NCI-H82 treated with DMSO at 0.1 percent for 48 hours (cell line): ENCODE measurements around the gene CARM1.
A peak's percentile ranks its signal among the peaks of the same experiment; 100 is the strongest.
"Not testable (repeated sequence)": the region's sequence is repeated elsewhere in the genome, so short reads cannot be mapped to it uniquely, and the experiment has no call there.

Source experiments
- DNase-seq: peaks from one replicate; lab custom pipeline; 2025; ENCODE audit not compliant: unreplicated experiment; lab: John Stamatoyannopoulos, UW

CARM1 gene

GRCh38 chr19:10870955-10871603 lies at the start of gene CARM1:
Gene CARM1 (plus strand): TSS chr19:10871553. CDS start chr19:10871703, 150 bp downstream.
- DNase-seq = peak; percentile 91

DNA sequence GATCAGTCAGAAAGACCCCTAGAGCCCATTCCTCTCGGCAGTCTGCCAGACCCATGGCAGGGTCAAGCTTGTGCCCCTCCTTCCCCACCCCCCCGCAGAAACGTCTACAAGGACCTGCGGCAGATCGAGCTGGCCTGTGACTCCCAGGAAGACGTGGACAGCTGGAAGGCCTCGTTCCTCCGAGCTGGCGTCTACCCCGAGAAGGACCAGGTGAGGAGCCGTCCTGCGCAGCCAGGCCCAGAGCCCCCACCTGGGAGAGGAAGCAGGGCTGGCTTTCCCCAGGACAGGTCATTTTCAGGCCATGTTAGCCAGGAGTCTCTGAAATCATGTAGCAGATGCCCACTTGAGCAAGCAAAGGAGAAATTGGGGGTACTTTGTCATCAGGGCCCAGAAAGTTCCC lies 47.7 kb upstream of the CARM1 start:
- no peak for DNase-seq

- no peak for DNase-seq
These were observed 45.1 kb upstream of the CARM1 start for GRCh38 chr19:10826231-10826630.

DNA sequence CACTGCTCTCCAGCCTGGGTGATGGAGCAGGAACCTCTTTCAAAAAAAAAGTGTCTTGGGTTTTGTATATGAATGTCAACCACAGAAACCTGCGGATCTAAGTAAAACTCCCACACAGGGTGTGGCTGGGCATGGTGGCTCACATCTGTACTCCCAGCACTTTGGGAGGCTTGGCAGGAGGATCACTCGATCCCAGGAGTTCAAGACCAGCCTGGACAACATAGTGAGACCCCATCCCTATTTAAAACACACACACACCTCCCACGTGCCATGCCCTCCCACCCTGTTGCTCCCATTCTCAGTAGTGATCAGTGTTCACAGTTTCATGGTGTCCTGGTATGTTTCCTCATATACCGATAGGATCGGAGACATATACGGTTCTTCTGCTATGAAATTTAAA lies 44.5 kb upstream of the CARM1 start:
- no peak for DNase-seq

DNA sequence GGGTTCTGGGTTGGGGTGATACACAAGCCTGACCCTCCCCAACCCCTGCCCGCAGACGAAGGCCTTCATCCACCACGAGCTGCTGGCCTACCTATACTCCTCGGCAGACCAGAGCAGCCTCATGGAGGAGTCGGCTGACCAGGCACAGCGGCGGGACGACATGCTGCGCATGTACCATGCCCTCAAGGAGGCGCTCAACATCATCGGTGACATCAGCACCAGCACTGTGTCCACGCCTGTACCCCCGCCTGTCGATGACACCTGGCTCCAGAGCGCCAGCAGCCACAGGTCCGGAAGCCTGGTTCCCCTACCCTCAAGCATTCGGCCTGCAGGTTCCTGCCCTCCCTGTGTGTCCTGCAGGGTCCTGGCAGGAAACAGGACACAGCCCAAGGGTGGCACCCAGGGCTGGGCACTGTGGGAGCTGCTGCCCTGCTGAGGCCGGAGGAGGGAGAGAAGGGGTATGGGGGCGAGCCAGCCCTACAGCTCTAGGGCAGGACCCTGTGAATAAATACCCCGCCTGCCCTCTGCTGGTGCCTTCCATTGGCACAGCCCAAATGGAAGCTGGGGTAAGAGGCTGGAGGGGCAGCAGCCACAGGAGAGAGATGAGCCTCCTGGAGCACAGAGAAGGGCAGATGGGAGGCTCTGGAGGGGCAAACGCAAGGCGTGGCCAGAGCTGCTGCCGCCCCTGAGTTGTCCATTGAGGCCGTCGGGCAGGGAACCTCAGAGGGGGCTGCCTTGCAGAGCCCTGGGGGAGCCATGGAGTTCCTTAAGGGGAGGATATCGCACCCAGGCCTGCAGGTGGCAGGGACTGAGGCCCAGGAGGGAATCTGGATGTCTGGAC lies 42.2 kb upstream of the CARM1 start:
- no peak for DNase-seq

- no peak for DNase-seq
These were observed 41.4 kb upstream of the CARM1 start for GRCh38 chr19:10829967-10830366.

DNA sequence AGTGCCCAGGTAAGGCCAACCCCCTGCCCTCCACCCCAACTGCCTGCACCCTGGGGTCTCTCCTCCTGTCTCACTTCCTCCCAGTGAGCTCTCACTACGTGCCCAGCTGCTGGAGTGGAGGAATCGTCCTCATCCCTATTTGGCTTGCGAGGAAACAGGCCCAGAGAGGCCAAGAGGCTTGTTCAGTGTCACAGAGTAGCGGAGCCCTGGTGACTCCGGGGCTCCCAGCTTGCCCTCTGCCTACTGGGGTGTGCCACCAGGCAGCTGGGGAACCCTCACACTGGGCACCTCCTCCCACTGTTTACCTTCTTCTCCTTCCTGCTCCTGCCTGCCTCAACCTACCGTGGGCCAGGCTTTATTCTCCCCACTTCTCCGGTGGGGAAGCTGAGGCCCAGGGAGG lies 41.0 kb upstream of the CARM1 start:
- DNase-seq = no peak

DNA sequence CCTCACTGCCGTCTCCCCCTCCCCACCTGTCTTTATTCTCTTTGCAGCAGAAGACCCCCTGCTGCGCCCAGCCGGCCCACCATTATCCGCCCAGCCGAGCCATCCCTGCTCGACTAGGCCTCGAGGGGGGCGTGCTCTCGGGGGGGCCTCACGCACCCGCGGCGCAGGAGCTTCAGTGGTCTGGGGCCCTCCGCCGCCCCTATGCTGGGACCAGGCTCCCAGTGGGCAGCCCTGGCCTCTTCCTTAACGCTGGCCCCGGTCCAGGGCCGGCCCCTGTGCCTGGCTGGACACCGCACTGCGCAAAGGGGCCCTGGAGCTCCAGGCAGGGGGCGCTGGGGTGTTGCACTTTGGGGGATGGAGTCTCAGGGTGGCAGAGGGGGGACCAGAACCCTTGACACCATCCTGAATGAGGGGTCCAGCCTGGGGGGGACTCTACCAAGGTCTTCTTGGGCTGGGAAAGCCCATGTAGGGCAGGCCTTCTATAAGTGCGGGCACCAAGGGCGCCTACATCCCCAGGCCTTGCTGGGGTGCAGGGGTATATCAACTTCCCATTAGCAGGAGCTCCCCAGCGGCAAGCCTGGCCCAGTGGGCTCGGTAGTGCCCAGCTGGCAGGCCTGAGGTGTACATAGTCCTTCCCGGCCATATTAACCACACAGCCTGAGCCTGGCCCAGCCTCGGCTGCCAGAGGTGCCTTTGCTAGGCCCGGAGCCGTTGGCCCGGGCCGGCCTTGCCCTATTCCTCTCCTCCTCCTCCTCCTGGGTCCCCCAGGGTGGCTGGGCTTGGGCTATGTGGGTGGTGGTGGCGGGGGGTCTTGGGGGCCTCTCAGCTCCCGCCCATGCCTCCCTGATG lies 40.2 kb upstream of the CARM1 start:
- no peak for DNase-seq

DNA sequence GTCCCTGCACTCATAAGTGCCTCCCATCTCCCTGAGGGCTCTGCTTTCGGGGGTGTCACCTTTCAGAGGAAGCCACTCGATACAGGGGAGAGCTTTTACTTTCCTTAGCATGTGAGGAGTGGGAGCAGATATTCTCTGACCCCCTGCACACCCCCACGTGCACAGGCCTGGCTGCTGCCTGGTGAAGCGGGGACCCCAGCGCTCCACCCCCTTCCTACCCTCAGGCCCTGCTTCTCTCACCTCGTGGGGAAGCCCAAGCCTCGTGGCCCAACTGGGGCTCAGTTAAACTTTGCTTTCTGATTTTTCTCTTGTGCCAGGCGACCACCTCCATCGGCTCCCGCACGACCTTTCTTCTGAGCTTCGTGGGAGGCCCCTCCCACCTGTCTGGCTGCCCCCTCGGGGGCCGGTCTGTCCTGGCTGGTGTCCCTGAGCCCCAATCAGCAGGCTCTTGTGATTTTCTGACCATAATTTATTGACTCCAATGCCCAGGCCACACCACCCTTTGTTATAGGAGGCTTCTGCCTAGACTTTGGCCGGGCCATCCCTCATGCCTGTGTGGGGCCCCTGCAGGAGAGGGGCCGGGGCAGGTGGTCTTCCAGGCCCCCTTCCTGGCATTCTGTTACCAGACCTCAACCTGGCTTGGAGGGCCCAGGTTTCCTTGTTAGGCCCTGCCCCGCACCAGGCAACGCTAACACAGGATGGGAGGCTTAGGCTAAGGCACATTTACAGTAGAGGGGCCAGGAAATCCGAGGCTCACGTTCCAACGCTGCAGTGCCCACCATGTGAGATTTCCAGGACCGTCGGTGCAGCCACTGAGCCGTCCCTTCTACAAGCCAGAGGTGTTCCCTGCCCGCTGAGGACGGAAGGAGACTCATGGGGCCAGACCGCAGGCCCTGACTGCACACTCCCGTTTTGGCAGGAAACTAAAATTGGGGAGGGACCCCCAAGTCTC lies 39.1 kb upstream of the CARM1 start:
- DNase-seq = no peak

DNA sequence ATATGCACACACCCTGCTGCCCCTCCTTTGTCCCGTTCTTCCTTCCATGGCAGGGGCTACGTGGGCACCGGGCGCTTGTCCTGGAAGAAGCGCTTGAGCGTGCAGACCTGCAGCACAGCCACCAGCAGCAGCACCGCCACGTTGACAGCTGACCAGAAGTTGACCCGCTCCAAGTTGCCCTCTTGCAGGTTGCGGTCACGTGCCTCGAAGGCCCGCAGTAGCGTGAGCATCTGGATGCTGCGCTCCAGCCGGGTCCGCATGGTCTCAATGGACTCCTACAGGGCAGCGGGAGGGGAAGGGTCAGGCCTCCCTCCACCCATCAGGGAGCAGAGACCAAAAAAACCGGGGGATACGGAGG lies 38.4 kb upstream of the CARM1 start:
- DNase-seq = no peak

GRCh38 chr19:10835089-10835753 lies 36.1 kb upstream of the CARM1 start:
- no peak for DNase-seq

DNA sequence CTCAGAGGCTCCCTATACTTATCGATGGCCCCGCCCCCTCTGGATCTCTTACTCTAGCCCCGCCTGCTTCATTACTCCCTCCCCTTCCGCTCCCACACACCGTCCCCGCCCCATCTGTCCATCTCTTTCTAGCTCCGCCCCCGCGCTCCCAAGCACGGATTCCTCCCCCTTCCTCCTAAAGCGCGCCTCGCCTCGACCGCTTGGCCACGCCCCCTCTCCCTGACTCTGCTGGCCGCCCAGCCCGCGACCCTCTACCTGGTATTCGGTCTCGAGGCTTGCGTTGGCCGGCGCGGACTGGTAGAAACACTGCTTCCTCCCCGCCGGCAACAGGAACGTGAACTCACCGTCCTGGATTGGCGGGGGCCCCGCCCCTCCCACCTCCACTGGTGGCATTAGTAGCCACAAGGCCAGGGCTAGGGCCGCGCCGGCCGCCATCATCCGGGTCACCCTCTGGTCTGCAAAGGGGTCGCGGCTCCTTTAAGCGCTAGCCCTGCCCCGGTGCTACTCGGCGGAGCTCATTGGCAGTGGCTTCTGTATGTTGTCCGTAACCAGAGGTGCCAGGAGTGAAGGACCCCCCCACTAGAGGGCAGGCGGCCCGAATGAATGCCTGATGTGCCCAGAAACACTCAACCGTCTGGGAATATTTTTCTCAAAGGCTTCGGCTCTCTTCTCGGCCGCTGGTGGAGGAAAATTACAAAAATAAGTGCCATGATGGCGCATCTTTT lies 35.4 kb upstream of the CARM1 start, which contains the start of gene TMED1:
TSS of gene TMED1 (minus strand) at position 459 of the 725 bp plus-strand sequence. CDS start at position 438, 21 bp downstream.
- DNase-seq = peak; percentile 99

- DNase-seq = peak; percentile 65
These were observed 34.6 kb upstream of the CARM1 start for GRCh38 chr19:10836479-10837330.

DNA sequence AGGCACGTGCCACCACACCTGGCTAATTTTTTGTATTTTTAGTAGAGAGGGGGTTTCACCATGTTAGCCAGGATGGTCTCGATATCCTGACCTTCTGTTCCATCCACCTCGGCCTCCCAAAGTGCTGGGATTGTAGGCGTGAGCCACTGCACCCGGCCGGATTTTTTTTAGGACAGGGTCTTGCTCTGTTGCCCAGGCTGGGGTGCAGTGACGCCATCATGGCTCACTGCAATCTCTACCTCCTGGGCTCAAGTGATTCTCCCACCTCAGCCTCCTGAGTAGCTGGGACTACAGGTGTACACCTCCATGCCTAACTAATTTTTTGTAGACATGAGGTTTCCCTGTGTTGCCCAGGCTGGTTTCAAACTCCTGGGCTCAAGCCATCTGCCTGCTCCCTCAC lies 33.7 kb upstream of the CARM1 start:
- not testable (repeated sequence) for DNase-seq

GRCh38 chr19:10838377-10838776 lies 33.0 kb upstream of the CARM1 start:
- DNase-seq = no peak

GRCh38 chr19:10839114-10840050 lies 32.0 kb upstream of the CARM1 start:
- no peak for DNase-seq

DNA sequence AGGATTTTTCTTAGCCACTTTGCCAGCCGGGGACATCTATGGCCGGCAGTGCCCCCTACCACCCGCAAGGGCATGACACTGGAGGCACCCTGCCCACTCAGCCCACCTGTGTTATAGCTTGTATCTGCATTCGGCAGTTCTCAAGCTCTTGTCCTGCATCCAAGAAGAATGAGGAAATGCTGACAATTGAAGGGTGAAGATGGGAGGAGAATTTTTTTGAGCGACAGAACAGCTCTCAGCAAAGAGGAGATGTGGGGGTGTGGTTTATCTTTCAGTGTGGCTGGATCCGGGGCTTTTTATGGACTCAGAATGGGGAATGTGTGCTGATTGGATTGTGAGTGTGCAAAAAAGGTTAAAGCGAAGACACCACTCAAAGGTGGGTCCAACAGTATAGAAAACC lies 28.6 kb upstream of the CARM1 start:
- DNase-seq = no peak
